Left lung (tissue), 10 donors: ENCODE measurements around the gene FHOD3. TPM values are rescaled to one million over a fixed set of nuclear protein-coding genes. Genes with fewer than 3 reads are reported as not detected.

Experiments
- ATAC-seq: fragments of 200-7000 bp; cut with Tn5 transposase; one replicate; pipeline ENCODE4 v1.9.1; 2020; ENCODE audit warnings: moderate library complexity
- DNase-seq, 4 donors: peaks; one replicate each; pipeline ENCODE4 v3.0.0-alpha.2; 2013 to 2020
- H3K27ac ChIP-seq, 2 donors: fragments of 200-600 bp; sonication (generic) in 1 of 2; one replicate each; pipeline versions ENCODE4 v1.5.0 to v1.8.0; 2020 to 2021
- H3K27me3 ChIP-seq, 2 donors: fragments of 200-600 bp; sonication (generic) in 1 of 2; one replicate each; pipeline versions ENCODE4 v1.5.0 to v1.8.0; 2020 to 2021
- H3K36me3 ChIP-seq, 2 donors: fragments of 200-600 bp; sonication (generic) in 1 of 2; one replicate each; pipeline versions ENCODE4 v1.5.0 to v1.8.0; 2020 to 2021
- H3K4me1 ChIP-seq, 2 donors: fragments of 200-600 bp; one replicate each; pipeline ENCODE4 v1.8.0; 2021
- H3K4me3 ChIP-seq, 2 donors: fragments of 200-600 bp; sonication (generic) in 1 of 2; one replicate each; pipeline versions ENCODE4 v1.5.0 to v1.8.0; 2020 to 2021; ENCODE audit warnings: mild to moderate bottlenecking in 1 of 2
- H3K9me3 ChIP-seq, 2 donors: fragments of 200-600 bp; sonication (generic) in 1 of 2; one replicate each; pipeline versions ENCODE4 v1.5.0 to v1.8.0; 2020 to 2021
- intact Hi-C, 2 donors: fragments of 100-400 bp; cut with DNase I; formaldehyde crosslinking; loops; one replicate each; pipeline versions ENCODE4 v1.11.2 to v1.14.2; 2022
- polyA plus RNA-seq, 6 donors: library from polyadenylated mRNA; unstranded; fragments of 120-200 nt; gene quantifications; one replicate each; pipeline ENCODE4 v1.2.1, GENCODE V29; 2013; ENCODE audit not compliant: insufficient read length in 6 of 6
- total RNA-seq, 2 donors: library from RNA; stranded (reverse); fragmentation: NEBNext Ultra II Directional; extraction: Animal tissue kit (Norgen Biotek cat#: 25700); gene quantifications; one replicate each; pipeline ENCODE4 v1.2.1, GENCODE V29; 2021
- TF ChIP-seq, protein P1 (sequence below), 2 donors: fragments of 200-600 bp; sonication (generic) in 1 of 2; IDR thresholded peaks; one replicate each; pipeline versions ENCODE4 v1.5.0 to v1.8.0; 2021; ENCODE audit warnings: antibody characterized with exemption in 2 of 2
- donor health status: DM: no; HTN: yes; CAD: no.
- donor health status: DM: no; HTN: no; CAD: no.

The FHOD3 gene
- total and polyA plus RNA-seq, 8 donors: 0.55 to 2.9 (median 1.5) TPM

GRCh38 chr18:36613069-36613468 is 315.6 kb downstream of the FHOD3 start:
- no peak overlapping the region for H3K27ac ChIP-seq
- DNase-seq: no peak
- ATAC-seq: no peak
- intact Hi-C loops: no loop called here
- TF ChIP-seq, protein P1, sequence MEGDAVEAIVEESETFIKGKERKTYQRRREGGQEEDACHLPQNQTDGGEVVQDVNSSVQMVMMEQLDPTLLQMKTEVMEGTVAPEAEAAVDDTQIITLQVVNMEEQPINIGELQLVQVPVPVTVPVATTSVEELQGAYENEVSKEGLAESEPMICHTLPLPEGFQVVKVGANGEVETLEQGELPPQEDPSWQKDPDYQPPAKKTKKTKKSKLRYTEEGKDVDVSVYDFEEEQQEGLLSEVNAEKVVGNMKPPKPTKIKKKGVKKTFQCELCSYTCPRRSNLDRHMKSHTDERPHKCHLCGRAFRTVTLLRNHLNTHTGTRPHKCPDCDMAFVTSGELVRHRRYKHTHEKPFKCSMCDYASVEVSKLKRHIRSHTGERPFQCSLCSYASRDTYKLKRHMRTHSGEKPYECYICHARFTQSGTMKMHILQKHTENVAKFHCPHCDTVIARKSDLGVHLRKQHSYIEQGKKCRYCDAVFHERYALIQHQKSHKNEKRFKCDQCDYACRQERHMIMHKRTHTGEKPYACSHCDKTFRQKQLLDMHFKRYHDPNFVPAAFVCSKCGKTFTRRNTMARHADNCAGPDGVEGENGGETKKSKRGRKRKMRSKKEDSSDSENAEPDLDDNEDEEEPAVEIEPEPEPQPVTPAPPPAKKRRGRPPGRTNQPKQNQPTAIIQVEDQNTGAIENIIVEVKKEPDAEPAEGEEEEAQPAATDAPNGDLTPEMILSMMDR (IDR thresholded peaks at IDR 0.05): no peak
- no peaks in the 10 kb centered on the region for H3K4me1 ChIP-seq
- no peaks in the 10 kb centered on the region for H3K27me3 ChIP-seq
- H3K9me3 ChIP-seq: no peaks in the 10 kb centered on the region
- H3K36me3 ChIP-seq: no peaks in the 10 kb centered on the region
- H3K4me3 ChIP-seq: no peak overlapping the region

- TF ChIP-seq, protein P1 (IDR thresholded peaks at IDR 0.05): no peak
- ATAC-seq: no peak
- Histone ChIP-seq H3K27ac (no peak overlapping the region), H3K4me3 (no peak overlapping the region), H3K4me1 (no peaks in the 10 kb centered on the region), H3K36me3 (no peaks in the 10 kb centered on the region), H3K27me3 (no peaks in the 10 kb centered on the region), H3K9me3 (no peaks in the 10 kb centered on the region)
- intact Hi-C loops: no loop called here
- no peak for DNase-seq
These were observed 316.3 kb downstream of the FHOD3 start for GRCh38 chr18:36613810-36614209.

DNA sequence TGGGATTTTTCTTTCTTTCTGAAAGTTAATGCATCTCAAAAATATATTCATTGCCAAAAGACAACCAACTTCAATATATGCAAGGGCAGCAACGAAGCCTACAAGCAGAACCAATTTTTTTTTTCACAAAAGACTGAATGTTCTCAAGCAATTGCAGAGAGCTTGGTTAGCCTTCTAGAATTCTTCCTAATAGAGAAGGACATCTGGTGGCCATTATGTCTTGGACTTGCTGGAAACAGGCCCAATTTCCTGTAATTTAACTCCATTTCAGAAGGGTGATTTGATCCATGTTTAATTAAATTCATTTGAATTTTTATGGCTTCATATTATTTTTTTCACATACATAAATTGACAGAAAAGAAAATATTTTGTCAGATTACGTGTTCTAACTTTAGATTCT is 323.3 kb downstream of the FHOD3 start:
- intact Hi-C loops: no loop called here

GRCh38 chr18:36622610-36623009 is 325.1 kb downstream of the FHOD3 start:
- ATAC-seq: no peak
- TF ChIP-seq, protein P1 (IDR thresholded peaks at IDR 0.05): no peak
- no peak overlapping the region for H3K27ac ChIP-seq

More for the DNA sequence above, 323.3 kb downstream of the FHOD3 start:
- DNase-seq (no peak), ATAC-seq (no peak)
- Histone ChIP-seq H3K4me1 (no peaks in the 10 kb centered on the region), H3K4me3 (no peak overlapping the region), H3K36me3 (no peaks in the 10 kb centered on the region), H3K27ac (no peak overlapping the region), H3K27me3 (no peaks in the 10 kb centered on the region), H3K9me3 (no peaks in the 10 kb centered on the region)
- TF ChIP-seq, protein P1 (IDR thresholded peaks at IDR 0.05): no peak

GRCh38 chr18:36623091-36623490 is 325.6 kb downstream of the FHOD3 start:
- no peak overlapping the region for H3K4me3 ChIP-seq
- intact Hi-C loops: no loop called here
- TF ChIP-seq, protein P1 (IDR thresholded peaks at IDR 0.05): no peak
- ATAC-seq: no peak
- H3K9me3 ChIP-seq: no peaks in the 10 kb centered on the region
- DNase-seq: no peak
- H3K36me3 ChIP-seq: no peaks in the 10 kb centered on the region
- no peaks in the 10 kb centered on the region for H3K4me1 ChIP-seq
- no peaks in the 10 kb centered on the region for H3K27me3 ChIP-seq
- no peak overlapping the region for H3K27ac ChIP-seq

More at GRCh38 chr18:36622610-36623009, 325.1 kb downstream of the FHOD3 start:
- intact Hi-C loops: no loop called here
- H3K9me3 ChIP-seq: no peaks in the 10 kb centered on the region
- no peak for DNase-seq
- no peaks in the 10 kb centered on the region for H3K4me1 ChIP-seq
- no peak overlapping the region for H3K4me3 ChIP-seq
- H3K27me3 ChIP-seq: no peaks in the 10 kb centered on the region
- no peaks in the 10 kb centered on the region for H3K36me3 ChIP-seq
